HFFc6 (cell line): ENCODE data around the gene CTXN3. TPM values are rescaled to one million over a fixed set of nuclear protein-coding genes. Genes with fewer than 3 reads are reported as not detected.

Experiments
- DNase-seq: peaks from one replicate; pipeline ENCODE4 v3.0.0-alpha.2; 2018
- H3K27ac Mint-ChIP-seq: 2 replicates; pipeline ENCODE4 v1.8.0; 2020; ENCODE audit warnings: mild to moderate bottlenecking, mixed read lengths
- H3K27me3 Mint-ChIP-seq: 2 replicates; pipeline ENCODE4 v1.8.0; 2021; ENCODE audit warnings: mild to moderate bottlenecking, moderate library complexity, mixed read lengths; ENCODE audit not compliant: insufficient read depth
- H3K36me3 Mint-ChIP-seq: 2 replicates; pipeline ENCODE4 v1.8.0; 2021; ENCODE audit warnings: low read depth, mixed read lengths
- H3K4me1 Mint-ChIP-seq: 2 replicates; pipeline ENCODE4 v1.8.0; 2020; ENCODE audit warnings: low read depth, mixed read lengths
- H3K4me3 Mint-ChIP-seq: 2 replicates; pipeline ENCODE4 v1.8.0; 2020; ENCODE audit warnings: mild to moderate bottlenecking, moderate library complexity, mixed read lengths
- H3K9me3 Mint-ChIP-seq: 2 replicates; pipeline ENCODE4 v1.8.0; 2020; ENCODE audit warnings: mild to moderate bottlenecking, mixed read lengths
- long read RNA-seq: library from polyadenylated mRNA; unstranded; transcript quantifications from one replicate; pipeline ENCODE4 v2.0.0, GENCODE V29; 2019
- total RNA-seq, 6 experiments: library from RNA; stranded (reverse); fragmentation: NEBNext Ultra II Directional; extraction: Animal tissue kit (Norgen Biotek cat#: 25700); gene quantifications; 2 replicates in 1 of 6; 3 replicates in 5 of 6; pipeline ENCODE4 v1.2.3, GENCODE V29; 2021
- TF ChIP-seq, protein P1 (sequence below): fragments of 200-600 bp; sonication (generic); IDR thresholded peaks from 2 replicates; pipeline ENCODE4 v1.5.0; 2021; ENCODE audit warnings: antibody characterized with exemption, mild to moderate bottlenecking

Gene CTXN3
- total RNA-seq = not detected
- long read RNA-seq = 0 reads

DNA sequence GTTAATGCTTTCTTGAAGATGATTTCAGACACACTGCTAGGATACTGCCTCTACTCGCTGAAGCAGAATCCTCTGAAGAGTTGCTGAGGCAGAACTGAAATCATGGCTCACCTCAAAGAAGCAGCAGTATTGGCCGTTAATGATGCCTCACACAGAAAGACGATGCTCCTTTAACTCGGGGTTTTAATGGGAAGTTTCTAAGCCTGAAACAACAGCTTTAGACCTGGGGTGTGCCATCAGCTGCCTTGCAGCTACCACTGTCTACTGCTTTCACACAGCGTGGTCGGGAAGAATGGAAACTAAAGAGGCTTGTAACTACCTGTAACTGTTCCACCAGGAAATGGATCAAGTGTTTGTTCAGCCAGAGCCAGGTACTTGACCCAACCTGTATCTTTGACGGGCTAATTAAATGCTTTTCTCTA, at the start of gene CTXN3:
Gene CTXN3, plus strand, starts transcription at position 65 of the 422 bp plus-strand sequence. CDS start 8,440 bp downstream, outside the sequence.
- TF ChIP-seq, protein P1, sequence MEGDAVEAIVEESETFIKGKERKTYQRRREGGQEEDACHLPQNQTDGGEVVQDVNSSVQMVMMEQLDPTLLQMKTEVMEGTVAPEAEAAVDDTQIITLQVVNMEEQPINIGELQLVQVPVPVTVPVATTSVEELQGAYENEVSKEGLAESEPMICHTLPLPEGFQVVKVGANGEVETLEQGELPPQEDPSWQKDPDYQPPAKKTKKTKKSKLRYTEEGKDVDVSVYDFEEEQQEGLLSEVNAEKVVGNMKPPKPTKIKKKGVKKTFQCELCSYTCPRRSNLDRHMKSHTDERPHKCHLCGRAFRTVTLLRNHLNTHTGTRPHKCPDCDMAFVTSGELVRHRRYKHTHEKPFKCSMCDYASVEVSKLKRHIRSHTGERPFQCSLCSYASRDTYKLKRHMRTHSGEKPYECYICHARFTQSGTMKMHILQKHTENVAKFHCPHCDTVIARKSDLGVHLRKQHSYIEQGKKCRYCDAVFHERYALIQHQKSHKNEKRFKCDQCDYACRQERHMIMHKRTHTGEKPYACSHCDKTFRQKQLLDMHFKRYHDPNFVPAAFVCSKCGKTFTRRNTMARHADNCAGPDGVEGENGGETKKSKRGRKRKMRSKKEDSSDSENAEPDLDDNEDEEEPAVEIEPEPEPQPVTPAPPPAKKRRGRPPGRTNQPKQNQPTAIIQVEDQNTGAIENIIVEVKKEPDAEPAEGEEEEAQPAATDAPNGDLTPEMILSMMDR = no peak
- Mint-ChIP-seq H3K4me1 (no peaks in the 10 kb centered on the region), H3K4me3 (no peak within 1 kb of the TSS), H3K27me3 (peaks cover 19% of the 10 kb centered on the region; the same call in 1 of the 2 replicates), H3K27ac (no peak within 1 kb of the TSS), H3K9me3 (no peaks in the 10 kb centered on the region), H3K36me3 (no peaks in the 10 kb centered on the region)
- DNase-seq = no peak

DNA sequence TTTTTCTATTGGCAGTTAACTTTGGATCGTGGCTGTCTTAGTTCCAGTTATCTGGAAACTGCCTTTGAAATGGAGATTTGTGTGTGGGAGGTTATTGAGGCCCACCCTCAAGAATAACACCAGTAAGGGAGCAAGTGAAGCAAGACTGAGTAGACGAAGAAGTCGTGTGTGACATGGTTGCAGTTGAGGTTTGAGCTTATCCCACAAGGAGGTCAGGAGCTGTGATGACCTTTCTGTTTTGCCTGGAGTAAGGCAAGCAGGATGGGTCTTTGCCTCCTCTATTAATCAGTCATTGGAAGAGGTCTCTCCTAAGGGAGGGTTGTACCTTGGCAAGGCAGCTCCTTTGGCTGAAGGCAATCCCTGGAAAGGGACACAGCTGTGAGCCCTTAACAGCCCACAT, 49.6 kb upstream of the CTXN3 start:
- no peaks in the 10 kb centered on the region; the same call in 1 of the 2 replicates for H3K27me3 Mint-ChIP-seq
- H3K4me3 Mint-ChIP-seq = no peak overlapping the region
- TF ChIP-seq, protein P1 = no peak
- no peaks in the 10 kb centered on the region for H3K36me3 Mint-ChIP-seq
- H3K27ac Mint-ChIP-seq = no peak overlapping the region
- no peak for DNase-seq
- no peaks in the 10 kb centered on the region for H3K9me3 Mint-ChIP-seq
- H3K4me1 Mint-ChIP-seq = no peaks in the 10 kb centered on the region

DNA sequence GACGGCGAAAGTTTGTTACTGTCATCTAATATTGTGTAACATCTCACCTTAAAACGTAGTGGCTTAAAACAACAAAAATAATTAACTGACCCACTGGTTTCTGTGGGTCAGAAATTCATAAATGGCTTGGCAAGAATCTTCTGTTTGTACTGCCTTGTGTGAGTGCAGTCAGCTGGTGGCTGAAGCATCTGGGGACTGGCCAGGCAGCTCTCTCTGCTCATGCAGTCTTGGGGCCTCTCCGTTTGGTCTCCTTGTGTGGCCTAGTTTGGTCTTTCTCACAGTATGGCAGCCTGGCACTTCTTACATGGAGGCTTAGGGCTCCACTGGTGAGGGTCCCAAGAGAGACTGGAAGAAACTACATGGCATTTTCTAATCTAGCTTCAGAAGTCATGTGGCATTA, 49.0 kb upstream of the CTXN3 start:
- Mint-ChIP-seq H3K27me3 (peaks cover 1% of the 10 kb centered on the region; the same call in 1 of the 2 replicates), H3K4me1 (no peaks in the 10 kb centered on the region), H3K36me3 (no peaks in the 10 kb centered on the region), H3K9me3 (no peaks in the 10 kb centered on the region), H3K27ac (no peak overlapping the region), H3K4me3 (no peak overlapping the region)
- DNase-seq = no peak
- TF ChIP-seq, protein P1 = no peak

DNA sequence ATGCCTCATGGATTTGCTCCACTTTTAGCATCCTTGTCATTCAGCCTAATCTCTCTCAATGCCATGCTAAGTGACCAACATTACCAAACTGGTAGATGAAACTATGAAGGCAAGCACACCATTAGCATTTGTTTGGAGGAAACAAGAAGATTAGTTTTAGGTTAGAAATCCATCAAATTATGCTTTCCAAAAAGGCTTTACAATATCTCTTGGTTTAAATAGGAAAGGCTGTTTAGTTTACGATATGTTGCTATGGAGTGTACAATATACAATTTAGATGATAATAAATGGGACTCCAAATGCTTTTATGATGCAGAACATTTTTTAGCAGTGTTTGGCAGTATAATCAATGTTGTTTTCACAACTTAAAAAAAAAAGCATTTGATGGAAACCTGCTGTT, 47.8 kb upstream of the CTXN3 start:
- no peaks in the 10 kb centered on the region for H3K36me3 Mint-ChIP-seq
- no peak for DNase-seq
- peaks cover 6% of the 10 kb centered on the region for H3K27me3 Mint-ChIP-seq
- no peaks in the 10 kb centered on the region for H3K9me3 Mint-ChIP-seq
- TF ChIP-seq, protein P1 = no peak
- no peaks in the 10 kb centered on the region for H3K4me1 Mint-ChIP-seq
- H3K4me3 Mint-ChIP-seq = no peak overlapping the region
- no peak overlapping the region for H3K27ac Mint-ChIP-seq

DNA sequence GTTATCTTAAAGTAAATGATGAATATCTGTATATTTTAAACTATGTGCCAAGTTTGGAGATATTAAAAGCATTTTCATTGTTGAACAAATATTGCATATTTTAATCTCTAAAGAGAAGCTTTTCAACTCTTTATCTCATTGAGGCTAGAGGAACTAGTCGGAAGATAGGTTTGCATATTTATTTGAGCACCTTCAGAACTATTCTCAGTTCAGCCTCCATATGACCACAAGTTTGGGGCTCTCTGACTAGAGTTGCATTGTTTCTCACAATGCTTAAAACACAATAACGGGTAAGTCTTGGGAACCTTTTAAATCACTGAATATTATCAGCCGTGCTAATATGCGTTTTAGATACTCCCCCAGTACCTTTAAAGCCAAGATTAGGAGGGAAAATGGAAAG, 47.3 kb upstream of the CTXN3 start:
- no peak for DNase-seq
- no peaks in the 10 kb centered on the region for H3K4me1 Mint-ChIP-seq
- no peak overlapping the region for H3K4me3 Mint-ChIP-seq
- TF ChIP-seq, protein P1 = no peak
- H3K36me3 Mint-ChIP-seq = no peaks in the 10 kb centered on the region
- no peak overlapping the region for H3K27ac Mint-ChIP-seq
- H3K9me3 Mint-ChIP-seq = no peaks in the 10 kb centered on the region
- peaks cover 6% of the 10 kb centered on the region for H3K27me3 Mint-ChIP-seq

DNA sequence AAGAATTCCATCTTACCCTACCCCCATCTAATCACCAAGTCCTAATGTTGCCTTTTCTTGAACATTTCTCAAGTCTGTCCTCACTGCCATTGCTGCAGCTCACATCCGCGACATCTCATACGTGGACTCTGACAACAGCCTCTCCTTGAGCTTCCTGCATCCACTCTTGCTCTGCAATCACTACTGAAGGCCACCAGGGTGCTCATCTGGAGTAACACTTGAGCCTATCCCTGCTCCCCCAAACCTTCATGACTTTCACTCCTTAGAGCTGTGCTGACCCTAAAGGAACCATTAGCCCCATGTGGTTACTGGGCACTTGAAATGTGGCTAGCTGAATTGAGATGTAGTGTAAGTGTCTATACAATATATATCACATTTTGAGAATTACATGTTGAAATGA, 46.4 kb upstream of the CTXN3 start:
- Mint-ChIP-seq H3K9me3 (no peaks in the 10 kb centered on the region), H3K27ac (no peak overlapping the region), H3K27me3 (peaks cover 6% of the 10 kb centered on the region), H3K4me1 (no peaks in the 10 kb centered on the region), H3K4me3 (no peak overlapping the region), H3K36me3 (no peaks in the 10 kb centered on the region)
- TF ChIP-seq, protein P1 = no peak
- no peak for DNase-seq
